ENCODE measurements around the gene FASTK. TPM values are rescaled to one million over a fixed set of nuclear protein-coding genes. Genes with fewer than 3 reads are reported as not detected.

The FASTK gene
- total RNA-seq, 1 donor from 2014 or later: 22.4 TPM

GRCh38 chr7:151115836-151116418, 35.3 kb upstream of the FASTK start:
- no peak for DNase-seq (ENCODE audit: low spot score)
- peak overlapping the region; percentile 47 for H3K4me3 ChIP-seq
- H3K27me3 ChIP-seq: peaks cover 17% of the 10 kb centered on the region
- no peak overlapping the region for H3K27ac ChIP-seq
- peaks cover 51% of the 10 kb centered on the region for H3K79me2 ChIP-seq (ENCODE audit: low read depth)
- no peak overlapping the region for H2AFZ ChIP-seq (replicated peaks)
- no peaks in the 10 kb centered on the region for H3K36me3 ChIP-seq
- Mint-ChIP-seq H3K4me3 (peak overlapping the region; percentile 78), H3K36me3 (peaks cover 5% of the 10 kb centered on the region), H3K9me3 (no peaks in the 10 kb centered on the region), H3K27ac (no peak overlapping the region), H3K4me1 (peaks cover 29% of the 10 kb centered on the region), H3K27me3 (ENCODE audit: insufficient read depth, low read depth) (peaks cover 9% of the 10 kb centered on the region)
- peaks cover 86% of the 10 kb centered on the region for H4K20me1 ChIP-seq (ENCODE audit: low read depth)
- no peaks in the 10 kb centered on the region for H3K9me3 ChIP-seq (ENCODE audit: low read depth)
- H3K4me2 ChIP-seq: peak overlapping the region; percentile 78
- no peak overlapping the region for H3K9ac ChIP-seq
- H3K4me1 ChIP-seq: peaks cover 20% of the 10 kb centered on the region
- TF ChIP-seq CTCF (IDR thresholded peaks at IDR 0.05): no peak
- no peak for TF ChIP-seq EZH2phosphoT487 (IDR thresholded peaks at IDR 0.05)
- TF ChIP-seq EZH2 (IDR thresholded peaks at IDR 0.05): no peak
- peaks cover 22% of the 10 kb centered on the region for H3F3A ChIP-seq (ENCODE audit: low read depth)

DNA sequence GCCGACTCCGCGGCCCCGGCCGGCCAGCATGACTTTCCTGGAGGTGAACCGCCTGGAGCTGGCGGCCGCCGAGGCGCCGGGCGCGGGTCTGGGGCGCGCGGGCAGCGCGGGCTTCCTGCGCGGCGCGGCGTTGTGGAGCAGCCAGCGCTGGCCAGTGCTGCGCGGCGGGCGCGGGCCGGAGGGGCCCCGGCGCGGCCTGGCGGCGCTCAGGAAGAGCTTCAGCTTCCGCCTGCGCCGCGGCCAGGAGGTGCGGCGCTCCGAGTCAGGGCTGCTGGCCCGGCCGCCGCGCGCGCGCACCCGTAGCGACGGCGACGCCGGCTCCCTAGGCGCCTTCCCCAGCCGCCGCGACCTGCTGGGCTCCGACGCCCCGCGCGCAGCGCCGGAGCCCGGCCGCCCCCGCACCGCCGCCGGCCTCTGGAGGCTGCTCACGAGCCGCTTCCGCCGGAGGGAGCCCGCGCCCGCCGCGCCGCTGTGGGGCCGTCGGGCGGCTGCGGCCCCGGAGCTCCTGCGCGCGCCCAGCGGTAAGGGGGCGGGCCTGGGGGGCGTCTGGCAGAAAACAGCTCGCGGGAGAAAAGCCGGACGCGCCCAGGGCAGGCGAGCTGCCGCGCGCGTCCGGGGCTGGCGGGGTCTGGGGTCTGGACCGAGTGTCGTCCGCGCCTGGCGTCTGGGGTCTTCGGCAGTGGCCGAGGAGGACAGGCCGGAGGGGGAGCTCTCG, 34.7 kb upstream of the FASTK start:
- peaks cover 11% of the 10 kb centered on the region for H3K27me3 Mint-ChIP-seq (ENCODE audit: insufficient read depth, low read depth)
- Histone ChIP-seq H3K36me3 (no peaks in the 10 kb centered on the region), H3K79me2 (ENCODE audit: low read depth) (peaks cover 52% of the 10 kb centered on the region), H3K27me3 (peaks cover 17% of the 10 kb centered on the region), H3K27ac (no peak overlapping the region), H3F3A (ENCODE audit: low read depth) (peaks cover 27% of the 10 kb centered on the region), H3K9me3 (ENCODE audit: low read depth) (no peaks in the 10 kb centered on the region), H3K4me3 (peak overlapping the region; percentile 47), H3K9ac (no peak overlapping the region), H2AFZ (replicated peaks) (no peak overlapping the region), H4K20me1 (ENCODE audit: low read depth) (peaks cover 86% of the 10 kb centered on the region), H3K4me2 (peak overlapping the region; percentile 78), H3K4me1 (peaks cover 20% of the 10 kb centered on the region)
- peaks cover 1% of the 10 kb centered on the region for H3K36me3 Mint-ChIP-seq
- peak overlapping the region; percentile 78 for H3K4me3 Mint-ChIP-seq
- DNase-seq (ENCODE audit: low spot score): peak; percentile 79
- H3K4me1 Mint-ChIP-seq: peaks cover 33% of the 10 kb centered on the region
- H3K9me3 Mint-ChIP-seq: no peaks in the 10 kb centered on the region
- no peak overlapping the region for H3K27ac Mint-ChIP-seq
- TF ChIP-seq EZH2 (IDR thresholded peaks at IDR 0.05): peak; percentile 53
- TF ChIP-seq CTCF (IDR thresholded peaks at IDR 0.05): peak; percentile 28
- no peak for TF ChIP-seq EZH2phosphoT487 (IDR thresholded peaks at IDR 0.05)

- Mint-ChIP-seq H3K27me3 (ENCODE audit: insufficient read depth, low read depth) (peaks cover 11% of the 10 kb centered on the region), H3K36me3 (no peaks in the 10 kb centered on the region), H3K27ac (no peak overlapping the region), H3K4me1 (peaks cover 33% of the 10 kb centered on the region), H3K4me3 (peak overlapping the region; percentile 74), H3K9me3 (no peaks in the 10 kb centered on the region)
- H3K4me2 ChIP-seq: peak overlapping the region; percentile 78
- peaks cover 17% of the 10 kb centered on the region for H3K27me3 ChIP-seq
- peaks cover 20% of the 10 kb centered on the region for H3K4me1 ChIP-seq
- H4K20me1 ChIP-seq (ENCODE audit: low read depth): peaks cover 86% of the 10 kb centered on the region
- peaks cover 27% of the 10 kb centered on the region for H3F3A ChIP-seq (ENCODE audit: low read depth)
- H3K9ac ChIP-seq: no peak overlapping the region
- H3K9me3 ChIP-seq (ENCODE audit: low read depth): no peaks in the 10 kb centered on the region
- no peak for TF ChIP-seq CTCF (IDR thresholded peaks at IDR 0.05)
- TF ChIP-seq EZH2phosphoT487 (IDR thresholded peaks at IDR 0.05): no peak
- no peak for TF ChIP-seq EZH2 (IDR thresholded peaks at IDR 0.05)
- no peak overlapping the region for H3K27ac ChIP-seq
- H3K36me3 ChIP-seq: no peaks in the 10 kb centered on the region
- DNase-seq (ENCODE audit: low spot score): peak; percentile 76
- peaks cover 52% of the 10 kb centered on the region for H3K79me2 ChIP-seq (ENCODE audit: low read depth)
- H3K4me3 ChIP-seq: peak overlapping the region; percentile 42
- no peak overlapping the region for H2AFZ ChIP-seq (replicated peaks)
Observed at GRCh38 chr7:151114151-151115090, 33.8 kb upstream of the FASTK start.
